GM19351 (cell line): ENCODE data around the gene KEL.
"Not testable (repeated sequence)": the region's sequence is repeated elsewhere in the genome, so short reads cannot be mapped to it uniquely, and the experiment has no call there.

Source experiments
- ATAC-seq: cut with Tn5 transposase; IDR thresholded peaks from one replicate; pipeline ENCODE4 v1.9.1; 2021; ENCODE audit warnings: mild to moderate bottlenecking, moderate library complexity; ENCODE audit not compliant: unreplicated experiment

KEL gene

GRCh38 chr7:142961973-142962926, at the start of gene KEL:
TSS of gene KEL (minus strand) at chr7:142962363. CDS start at chr7:142962206, 157 bp downstream.
- no peak for ATAC-seq

DNA sequence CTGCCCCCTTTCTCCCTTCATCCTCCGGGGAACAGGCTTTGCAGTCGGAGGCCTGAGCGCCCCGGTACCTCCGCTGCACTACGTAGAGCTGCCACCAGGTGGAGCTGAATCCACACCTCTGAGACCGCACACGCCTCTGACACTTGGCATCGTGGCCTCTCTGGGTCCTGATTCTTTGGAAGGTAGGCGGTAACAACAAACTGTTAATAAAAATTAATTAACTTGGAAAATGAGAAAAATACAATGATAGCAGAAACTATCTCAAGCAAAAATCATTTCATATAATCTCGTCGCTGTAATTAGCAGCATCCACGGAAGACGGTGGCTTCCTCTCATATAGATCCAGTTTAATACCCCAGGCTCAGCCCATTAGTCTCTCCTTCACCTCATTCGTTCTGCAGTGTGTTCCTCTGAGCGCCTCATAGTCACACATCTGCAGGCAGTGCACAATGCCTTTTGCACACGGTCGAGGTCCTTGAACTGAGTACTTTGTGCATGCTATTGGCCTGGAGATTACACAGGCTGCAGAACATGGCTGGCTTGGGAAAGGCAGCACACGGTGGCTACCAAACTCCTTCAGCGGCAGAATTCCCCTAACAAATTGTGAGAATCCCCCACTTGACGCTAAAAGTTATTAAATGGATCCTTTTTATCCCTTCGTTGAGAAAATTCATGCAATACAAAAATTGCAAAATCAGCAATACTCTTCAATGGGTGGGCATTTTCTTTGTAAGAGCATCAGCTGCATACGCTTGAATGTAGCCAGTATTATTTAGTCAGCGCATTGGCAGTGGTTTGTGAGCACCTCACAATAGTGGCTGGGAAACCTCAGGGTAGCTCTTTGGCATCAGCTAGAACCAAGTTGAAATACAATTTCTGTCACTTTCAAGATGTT, 46.1 kb upstream of the KEL start:
- peak; percentile 89 for ATAC-seq

GRCh38 chr7:143005632-143006260, 43.6 kb upstream of the KEL start:
- no peak for ATAC-seq

- peak; percentile 67 for ATAC-seq
Measured at GRCh38 chr7:143003393-143004051, 41.4 kb upstream of the KEL start.

GRCh38 chr7:143002898-143003297, 40.7 kb upstream of the KEL start:
- ATAC-seq, result no peak

DNA sequence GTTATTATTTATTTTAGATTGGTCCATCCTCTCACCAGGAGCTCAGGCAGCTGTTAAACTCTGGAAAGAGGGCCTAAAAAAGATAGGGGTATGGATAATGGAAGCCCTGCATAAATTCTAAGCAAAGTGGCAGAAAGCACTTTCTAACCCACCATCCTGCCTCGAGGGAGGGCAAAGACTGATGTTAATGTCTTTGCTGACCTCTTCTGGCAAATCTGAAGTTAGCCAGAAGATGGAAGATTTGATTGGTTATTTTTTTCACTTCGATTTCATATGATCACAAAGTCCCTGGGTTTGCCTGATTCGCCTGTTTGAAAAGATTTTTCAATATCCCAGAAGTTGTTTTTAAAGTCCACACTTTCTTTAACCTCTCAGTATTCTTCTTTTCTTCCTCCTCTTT, 39.9 kb upstream of the KEL start:
- ATAC-seq, result no peak

GRCh38 chr7:143000648-143001047, 38.5 kb upstream of the KEL start:
- ATAC-seq, result no peak

- no peak for ATAC-seq
Measured at GRCh38 chr7:142999793-143000192, 37.6 kb upstream of the KEL start.

- no peak for ATAC-seq
Measured at GRCh38 chr7:142998966-142999365, 36.8 kb upstream of the KEL start.

DNA sequence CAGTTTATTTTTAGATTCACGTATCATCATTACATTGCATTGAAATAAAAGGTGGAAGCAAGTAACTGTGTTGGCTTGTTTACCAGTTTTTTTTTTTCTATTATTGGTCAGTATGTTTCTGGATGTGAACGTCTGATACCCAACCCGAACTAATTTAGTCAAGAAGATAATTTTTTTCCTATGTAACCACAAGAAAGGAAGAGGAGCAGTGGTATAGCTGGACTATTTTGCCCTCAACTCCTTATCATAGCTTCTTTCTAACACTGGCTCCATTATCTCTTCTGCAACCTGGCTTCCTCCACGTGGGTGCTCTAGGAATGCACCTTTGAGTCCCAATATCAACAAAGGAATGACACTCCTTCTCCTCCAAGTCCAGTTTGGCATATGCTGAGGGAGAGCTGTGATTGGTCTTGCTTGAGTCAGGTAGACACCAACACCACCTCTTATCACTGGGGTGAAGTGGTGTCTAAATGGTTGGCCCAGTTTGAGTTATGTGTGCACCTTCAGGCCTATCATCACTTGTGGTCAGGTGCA, 35.4 kb upstream of the KEL start:
- ATAC-seq, result no peak

DNA sequence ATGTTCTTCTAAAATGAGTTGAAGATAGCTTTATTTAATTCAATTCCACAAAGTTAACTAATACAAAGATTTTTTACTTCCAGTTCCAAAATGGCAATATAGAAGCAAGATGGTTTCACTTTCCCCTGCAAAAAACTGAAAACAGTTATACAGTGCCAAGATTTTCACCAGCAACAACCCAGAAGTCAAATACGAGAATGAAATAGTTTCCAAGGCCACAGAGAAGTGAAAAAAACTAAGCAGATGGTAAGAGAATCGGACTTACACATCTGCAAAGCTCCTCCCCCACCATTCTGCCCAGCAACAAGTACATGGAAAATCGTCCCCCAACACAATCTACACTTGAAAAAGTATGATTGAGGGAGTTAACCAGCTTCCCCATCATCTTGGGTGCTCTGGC, 30.3 kb upstream of the KEL start:
- ATAC-seq, result no peak

GRCh38 chr7:142984297-142984696, 22.1 kb upstream of the KEL start:
- ATAC-seq, result no peak

DNA sequence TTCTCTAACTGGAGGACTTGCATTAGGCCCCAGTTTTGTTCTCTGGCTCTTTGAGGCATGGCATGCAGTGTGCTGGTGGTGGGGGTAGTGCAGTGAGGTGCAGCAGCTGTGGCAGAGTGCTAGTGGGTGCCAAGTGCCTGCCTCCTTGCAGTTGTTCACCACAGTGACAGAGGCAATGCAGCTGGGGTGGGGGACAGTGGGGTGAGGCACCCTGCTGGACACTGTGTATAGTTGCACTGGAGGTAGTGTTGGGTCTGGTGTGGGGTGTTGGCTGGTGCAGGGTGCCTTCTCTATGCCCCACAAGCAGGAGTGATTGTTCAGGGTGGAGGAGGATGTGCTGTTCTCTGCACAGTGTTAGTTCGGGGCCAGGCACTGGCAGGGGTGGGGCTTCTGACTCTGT, 21.7 kb upstream of the KEL start:
- ATAC-seq, result no peak

- ATAC-seq, result not testable (repeated sequence)
Measured at GRCh38 chr7:142978402-142978801, 16.2 kb upstream of the KEL start.

- no peak for ATAC-seq
Measured at GRCh38 chr7:142974626-142975025, 12.5 kb upstream of the KEL start.

- ATAC-seq, result no peak
Measured at GRCh38 chr7:142969183-142969582, 7.0 kb upstream of the KEL start.

GRCh38 chr7:142968229-142968628, 6.1 kb upstream of the KEL start:
- no peak for ATAC-seq

DNA sequence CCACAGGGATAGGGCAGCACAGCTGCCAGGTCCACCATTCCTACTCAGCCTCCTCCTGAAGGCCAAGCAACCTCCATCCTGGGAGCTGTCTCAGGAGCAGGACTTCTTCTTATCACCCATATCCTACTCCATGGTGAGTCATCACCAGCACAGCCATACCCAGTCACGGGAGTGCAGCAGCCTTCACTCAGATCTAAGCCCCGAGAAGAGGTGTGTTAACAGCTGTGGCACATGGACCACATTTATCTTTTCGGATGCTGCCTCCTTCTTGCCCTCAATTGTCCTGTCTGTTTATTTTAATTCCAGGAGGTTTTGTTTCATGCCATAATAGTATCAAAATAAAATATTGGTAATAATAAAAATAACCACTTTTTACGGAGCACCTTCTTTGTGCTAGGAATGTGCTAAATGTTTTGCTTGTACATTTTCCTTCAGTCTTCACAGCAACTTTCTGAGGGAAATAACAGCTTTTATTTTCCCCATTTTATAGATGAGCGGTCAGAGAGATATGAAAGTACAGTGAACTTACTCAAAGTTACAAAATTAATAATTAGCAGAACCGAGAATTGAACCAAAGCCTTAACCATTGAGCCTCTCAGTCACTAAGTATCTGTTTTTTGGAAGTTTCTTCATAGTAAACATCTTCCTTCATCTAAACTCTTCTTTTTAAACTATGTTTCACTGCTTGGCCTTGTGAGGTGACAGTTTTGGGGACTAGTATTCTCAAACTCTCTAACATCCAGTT, 2.5 kb upstream of the KEL start:
- no peak for ATAC-seq

DNA sequence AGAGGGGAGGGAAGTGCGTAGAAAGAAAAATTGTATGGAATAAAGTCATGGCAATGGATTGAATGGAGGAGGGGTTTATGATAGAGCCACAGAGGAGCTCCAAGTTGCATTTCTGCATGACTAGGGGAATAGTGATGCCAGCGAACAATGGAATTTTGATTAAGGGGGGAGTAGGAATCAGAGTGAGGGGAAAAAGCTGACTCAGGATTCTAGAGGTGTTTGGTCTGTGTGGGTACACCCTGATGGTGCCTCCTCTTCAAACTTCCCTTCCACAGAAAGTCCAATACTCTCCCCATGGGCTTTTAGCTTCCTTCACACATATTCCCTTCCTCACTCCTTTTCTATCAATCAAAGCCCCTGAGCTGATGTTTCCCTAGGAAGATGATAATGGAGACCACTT, 1.8 kb upstream of the KEL start:
- ATAC-seq, result no peak

DNA sequence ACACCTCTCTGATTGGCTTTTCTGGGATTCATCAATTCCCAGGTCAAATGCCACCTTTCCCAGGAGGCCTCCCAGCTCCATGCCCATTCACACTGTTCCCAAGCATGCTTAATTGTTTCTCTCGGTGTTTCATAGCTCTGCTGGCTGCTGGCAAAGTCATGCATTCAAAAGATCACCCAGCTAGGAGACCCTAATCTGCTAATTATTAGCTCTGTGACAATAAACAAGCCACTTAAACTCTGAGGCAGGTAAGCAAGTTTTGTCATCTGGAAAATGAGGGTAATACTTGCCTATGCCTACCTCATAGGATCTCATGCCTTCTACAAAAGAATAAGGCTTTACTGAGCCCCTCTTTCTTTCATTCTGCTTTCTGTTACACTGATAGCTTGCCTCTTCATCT, 828 bp upstream of the KEL start:
- no peak for ATAC-seq
